GM10248 (cell line): ENCODE data around the gene PLGLB2.
"Not testable (repeated sequence)": the region's sequence is repeated elsewhere in the genome, so short reads cannot be mapped to it uniquely, and the experiment has no call there.

ENCODE experiments used
- CTCF ChIA-PET: fragments of 300-600 bp; sonication (Branson Sonifier 250); formaldehyde crosslinking; extraction: SDS; loops from one replicate; lab custom pipeline; 2021; ENCODE audit warnings: antibody characterized with exemption; lab: Yijun Ruan, JAX
- POLR2A ChIA-PET: fragments of 350-650 bp; sonication (Branson Sonifier 250); formaldehyde crosslinking; extraction: SDS; loops from one replicate; lab custom pipeline; 2020; ENCODE audit warnings: antibody characterized with exemption; lab: Yijun Ruan, JAX
- DNase-seq: peaks from one replicate; pipeline ENCODE4 v3.0.0; 2012; ENCODE audit errors: extremely low spot score

Gene PLGLB2

DNA sequence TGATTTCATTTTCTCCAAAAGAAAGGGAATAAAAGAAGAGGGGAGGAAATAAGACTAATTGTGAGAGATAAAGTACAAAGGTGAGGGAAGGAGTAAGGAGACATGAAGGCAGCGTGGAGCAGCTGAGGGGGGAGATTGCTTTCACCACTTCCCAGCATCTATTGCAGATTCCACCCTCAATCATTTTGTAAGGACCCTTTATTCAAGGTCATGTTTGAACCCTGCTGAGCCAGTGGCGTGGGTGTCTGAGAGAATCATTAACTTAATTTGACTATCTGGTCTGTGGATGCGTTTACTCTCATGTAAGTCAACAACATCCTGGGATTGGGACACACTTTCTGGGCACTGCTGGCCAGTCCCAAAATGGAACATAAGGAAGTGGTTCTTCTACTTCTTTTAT, at the start of gene PLGLB2:
PLGLB2 (plus strand) TSS at position 297 of the 400 bp plus-strand sequence; CDS start at position 364, 67 bp downstream.
- CTCF ChIA-PET, POLR2A ChIA-PET, DNase-seq: not testable (repeated sequence)

DNA sequence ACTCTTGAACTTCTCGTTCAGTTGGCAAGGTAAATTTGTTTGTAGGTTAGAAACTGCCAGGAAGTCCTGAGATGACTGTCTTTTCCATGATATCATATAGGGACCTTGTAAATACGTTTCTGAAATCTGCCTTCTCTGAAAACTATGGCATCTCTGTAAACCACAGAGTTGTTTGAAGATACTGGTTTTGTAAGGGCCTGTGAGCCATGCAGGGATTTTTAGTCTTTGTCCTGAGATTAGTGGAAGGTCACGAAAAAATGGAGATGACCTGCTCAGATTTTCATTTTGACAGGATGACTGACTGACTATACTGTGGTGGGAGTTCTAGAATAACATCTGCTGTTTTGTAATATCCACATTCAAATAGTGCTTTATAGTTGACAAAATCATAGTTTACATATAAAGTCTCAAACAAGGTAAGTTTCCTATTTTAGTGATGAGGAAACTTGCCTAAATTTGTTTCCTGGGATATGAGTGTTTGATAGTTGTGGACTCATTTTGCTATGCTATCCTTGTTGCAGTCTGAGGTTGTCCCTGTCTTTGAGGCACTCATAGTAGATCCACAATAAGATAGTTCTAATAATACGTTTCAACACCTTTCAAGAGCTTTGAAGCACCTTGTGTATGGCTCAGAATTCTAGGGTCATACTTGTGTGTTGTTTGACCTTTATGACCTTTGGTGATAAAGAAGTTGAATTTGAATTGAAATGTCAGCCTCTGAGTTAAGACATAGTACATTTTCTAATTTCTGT, 43.1 kb upstream of the PLGLB2 start:
- CTCF ChIA-PET, POLR2A ChIA-PET, DNase-seq: not testable (repeated sequence)

DNA sequence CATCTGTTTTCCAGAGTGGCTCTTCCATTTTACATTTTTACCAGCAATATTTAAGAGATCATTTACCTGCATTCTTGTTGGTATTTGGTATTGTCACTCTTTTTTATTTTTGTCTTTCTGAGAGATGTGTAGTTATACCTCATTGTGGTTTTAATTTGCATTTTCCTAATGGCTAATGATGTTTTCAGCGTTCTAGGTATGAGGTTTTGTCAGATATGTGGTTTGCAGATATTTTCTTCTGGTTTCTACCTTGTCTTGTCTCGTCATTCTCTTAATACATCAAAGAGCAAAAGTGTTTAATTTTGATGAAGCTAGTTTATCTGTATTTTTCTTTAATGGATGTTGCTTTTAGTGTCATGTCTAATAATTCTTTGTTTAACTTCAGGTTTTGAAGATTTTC, 39.5 kb upstream of the PLGLB2 start:
- DNase-seq, CTCF ChIA-PET, POLR2A ChIA-PET: not testable (repeated sequence)

DNA sequence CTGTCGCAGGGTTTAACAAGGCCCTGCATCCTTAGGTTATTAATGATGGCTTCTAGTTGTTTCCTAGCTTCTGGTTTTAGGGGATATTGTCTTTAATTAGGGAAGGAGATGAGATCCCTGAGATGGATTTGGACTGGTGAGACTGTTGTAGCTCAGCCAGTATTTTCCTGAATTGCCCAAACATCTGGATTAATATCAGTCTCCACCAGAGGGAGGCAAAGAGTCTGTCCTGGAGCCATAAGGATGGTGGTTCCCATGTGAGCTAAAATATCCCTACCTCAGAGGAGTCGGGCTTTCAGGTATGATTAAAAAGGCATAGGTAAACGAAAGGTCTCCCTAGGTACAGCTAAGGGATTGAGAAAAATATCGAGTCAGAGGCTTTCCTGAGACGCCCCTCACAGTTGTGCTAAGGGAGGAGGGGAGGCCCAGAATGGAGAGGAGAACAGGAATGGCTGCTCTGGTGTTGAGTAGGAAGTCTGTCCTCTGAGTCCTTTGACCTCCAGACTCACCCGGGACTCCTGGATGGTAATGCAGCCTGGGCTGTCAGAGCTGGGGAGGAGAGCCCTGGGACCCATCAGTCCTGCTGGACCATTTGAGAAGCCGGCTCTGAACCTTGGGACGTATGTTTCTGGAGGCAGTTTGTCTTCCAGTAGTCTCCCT, 19.8 kb upstream of the PLGLB2 start:
- CTCF ChIA-PET, POLR2A ChIA-PET, DNase-seq: not testable (repeated sequence)

DNA sequence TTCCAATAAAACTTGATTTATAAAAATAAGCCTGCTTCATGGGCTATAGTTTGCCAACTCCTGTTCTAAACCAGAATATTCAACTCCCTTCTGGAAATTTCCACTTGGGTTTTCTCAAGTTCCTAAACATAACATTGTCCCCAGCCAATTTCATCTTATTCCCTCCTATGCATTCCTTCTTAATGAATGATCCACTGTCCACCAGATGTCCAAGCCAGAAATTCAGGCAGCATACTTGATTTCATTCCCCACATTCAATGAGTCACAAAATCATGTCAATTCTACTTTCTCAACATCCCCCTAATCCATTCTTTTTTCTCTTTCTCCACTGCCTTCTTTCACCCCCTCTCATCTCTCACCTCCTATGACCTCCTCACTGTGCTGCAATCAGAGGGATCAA, 7.0 kb upstream of the PLGLB2 start:
- POLR2A ChIA-PET, DNase-seq, CTCF ChIA-PET: not testable (repeated sequence)

DNA sequence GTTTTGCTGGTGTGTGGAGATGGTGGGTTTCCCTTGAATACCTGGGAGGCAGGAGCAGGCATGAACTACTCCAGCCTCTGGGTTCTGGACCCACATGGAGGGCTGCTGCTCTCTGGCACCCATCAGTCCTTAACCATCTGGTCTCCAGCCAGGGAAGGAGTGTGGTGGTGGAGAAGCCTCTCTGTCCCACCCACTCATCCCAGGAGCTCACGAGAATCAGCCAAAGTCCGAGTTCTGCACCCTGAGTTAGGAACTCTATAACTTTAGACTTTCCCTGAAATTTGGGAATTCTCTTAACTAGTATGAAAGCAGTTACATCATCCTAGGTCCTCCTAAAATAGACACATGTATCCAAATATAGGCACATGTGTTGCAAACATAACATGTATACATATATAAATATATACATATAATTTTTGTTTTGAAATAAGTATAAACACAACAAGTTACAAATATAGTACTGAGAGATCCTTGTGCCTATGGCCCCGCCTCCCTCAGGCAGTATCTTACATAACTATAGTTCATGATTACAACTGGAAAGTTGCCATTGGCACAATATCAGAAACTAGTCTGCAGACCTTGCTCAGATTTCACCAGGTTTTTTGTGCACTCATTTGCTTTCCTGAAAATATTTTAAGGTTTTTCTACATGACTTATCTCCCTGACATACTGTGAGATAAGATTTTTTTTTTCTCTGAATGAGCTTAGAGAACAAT, 5.3 kb upstream of the PLGLB2 start:
- POLR2A ChIA-PET, CTCF ChIA-PET, DNase-seq: not testable (repeated sequence)

DNA sequence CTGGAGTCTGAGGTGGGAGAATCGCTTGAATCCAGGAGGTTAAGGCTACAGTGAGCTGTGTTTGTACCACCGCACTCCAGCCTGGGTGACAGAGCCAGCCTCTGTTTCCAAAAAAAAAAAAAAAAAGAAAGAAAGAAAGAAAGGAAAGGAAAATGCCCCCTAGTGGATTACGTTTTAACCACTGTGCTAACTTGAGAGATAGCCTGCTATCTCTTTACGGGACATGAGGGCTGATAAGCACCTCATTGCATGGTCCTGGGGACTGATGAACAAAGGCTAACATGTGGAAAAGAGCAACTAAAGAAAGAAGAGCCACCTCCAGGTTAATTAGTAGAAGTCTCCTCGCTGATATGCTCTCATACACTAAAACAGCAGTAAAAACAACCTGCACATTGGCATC, 4.2 kb upstream of the PLGLB2 start:
- POLR2A ChIA-PET, CTCF ChIA-PET, DNase-seq: not testable (repeated sequence)

DNA sequence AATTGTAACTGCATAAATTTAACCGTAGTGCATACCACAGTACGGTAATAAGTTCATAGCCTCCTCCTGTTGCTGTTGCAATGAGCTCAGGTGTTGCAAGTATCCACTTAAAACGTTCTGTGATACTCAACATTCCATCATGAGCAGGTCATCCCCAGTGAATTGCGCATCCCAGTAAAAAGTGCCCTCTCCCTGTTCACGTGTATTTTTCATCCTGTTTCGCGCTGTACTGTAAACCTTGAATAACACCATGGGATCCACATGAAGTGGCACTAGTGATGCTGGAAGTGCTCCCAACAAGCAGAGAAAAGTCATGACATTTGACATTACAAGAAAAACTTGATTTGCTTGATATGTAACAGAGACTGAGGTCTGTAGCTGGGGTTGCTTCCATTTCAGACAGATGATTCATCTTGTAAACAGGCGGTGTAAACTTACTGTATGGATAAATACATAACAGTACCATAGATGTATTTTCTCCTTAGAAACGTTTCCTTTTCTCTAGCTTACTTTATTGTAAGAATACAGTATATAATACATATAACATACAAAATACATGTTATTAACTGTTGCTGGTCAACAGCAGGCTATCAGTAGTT, 2.4 kb upstream of the PLGLB2 start:
- DNase-seq, CTCF ChIA-PET, POLR2A ChIA-PET: not testable (repeated sequence)

DNA sequence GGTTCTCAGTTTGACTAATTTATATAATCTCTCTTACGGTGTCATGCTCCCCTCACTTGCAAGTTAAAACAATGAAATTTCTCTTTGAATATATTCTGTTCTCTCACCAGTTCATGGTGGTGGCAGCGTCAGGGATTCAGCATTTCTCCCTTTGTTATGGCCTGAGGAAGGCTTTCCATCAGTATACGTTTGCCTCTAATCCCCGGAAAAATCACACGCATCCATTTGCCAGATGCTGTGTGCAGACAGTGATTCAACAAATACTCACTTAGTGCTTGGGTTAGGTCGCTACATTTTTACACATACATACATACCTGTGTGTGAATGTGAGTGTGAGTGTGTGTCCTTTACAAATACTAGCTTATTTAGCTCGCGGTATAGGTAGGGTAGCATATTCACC, 637 bp downstream of the PLGLB2 start:
- POLR2A ChIA-PET, DNase-seq, CTCF ChIA-PET: not testable (repeated sequence)

DNA sequence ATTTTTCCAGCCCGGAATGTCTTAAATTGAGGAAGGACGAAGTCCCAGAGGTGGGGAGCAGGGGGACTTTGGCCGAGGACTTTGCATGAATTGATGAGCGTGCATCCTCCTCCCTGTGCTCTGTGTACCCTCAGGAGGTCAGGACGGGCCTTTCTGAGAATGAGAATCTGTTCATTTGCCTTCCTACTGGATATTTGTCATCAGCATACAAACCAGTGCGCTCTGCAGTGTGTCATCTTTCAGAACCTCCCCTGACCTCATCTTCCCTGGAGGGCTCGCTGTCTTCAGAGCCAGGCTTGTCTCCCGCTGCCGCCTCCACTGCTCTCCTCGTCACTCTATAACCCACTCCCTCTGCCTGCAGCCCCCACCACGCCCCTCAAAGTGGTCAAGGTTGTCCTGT, 2.7 kb downstream of the PLGLB2 start:
- DNase-seq, POLR2A ChIA-PET, CTCF ChIA-PET: not testable (repeated sequence)

DNA sequence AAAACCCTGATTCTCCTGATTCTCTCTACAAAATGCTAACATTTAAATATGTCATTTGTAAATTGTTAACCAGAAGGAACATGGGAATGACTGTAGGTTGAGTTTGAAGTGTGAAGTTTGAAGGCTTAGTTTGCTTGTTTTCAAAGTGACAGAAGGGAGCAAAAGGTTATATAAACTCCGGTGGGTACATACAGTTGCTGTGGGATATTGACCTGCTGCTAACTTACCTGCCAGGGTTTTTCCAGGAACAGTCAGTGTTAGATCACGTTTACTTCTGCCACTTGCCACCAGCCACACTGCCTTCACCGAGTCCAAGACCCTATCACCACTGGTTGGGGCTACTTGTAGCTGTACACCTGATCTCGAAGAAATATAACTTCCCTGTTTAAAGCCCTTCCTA, 6.9 kb downstream of the PLGLB2 start:
- CTCF ChIA-PET, DNase-seq, POLR2A ChIA-PET: not testable (repeated sequence)
